Parathyroid adenoma (tissue), 2 donors: ENCODE results near the gene CTNNAL1.

Experiments used
- H2AFZ ChIP-seq: fragments of 300-600 bp; sonication (generic); one replicate; pipeline ENCODE4 v1.7.0; 2017; ENCODE audit warnings: antibody characterized with exemption, mild to moderate bottlenecking
- H3K27ac ChIP-seq: fragments of 300-600 bp; sonication (generic); one replicate; pipeline ENCODE4 v1.7.0; 2017
- H3K27me3 ChIP-seq: fragments of 300-600 bp; sonication (generic); one replicate; pipeline ENCODE4 v1.7.0; 2017; ENCODE audit warnings: low read length; ENCODE audit not compliant: control insufficient read depth, insufficient read depth
- H3K36me3 ChIP-seq: fragments of 300-600 bp; sonication (generic); one replicate; pipeline ENCODE4 v1.7.0; 2017; ENCODE audit warnings: low read length; ENCODE audit not compliant: control insufficient read depth, insufficient read depth
- H3K4me1 ChIP-seq: fragments of 300-600 bp; sonication (generic); one replicate; pipeline ENCODE4 v1.7.0; 2017; ENCODE audit warnings: control low read depth
- H3K4me2 ChIP-seq: fragments of 300-600 bp; sonication (generic); one replicate; pipeline ENCODE4 v1.7.0; 2017; ENCODE audit warnings: low read length
- H3K4me3 ChIP-seq: fragments of 300-600 bp; sonication (generic); one replicate; pipeline ENCODE4 v1.7.0; 2017; ENCODE audit warnings: low read depth, low read length
- H3K79me2 ChIP-seq: fragments of 300-600 bp; sonication (generic); one replicate; pipeline ENCODE4 v1.7.0; 2017; ENCODE audit warnings: control low read depth
- H3K9ac ChIP-seq: fragments of 300-600 bp; sonication (generic); one replicate; pipeline ENCODE4 v1.7.0; 2017; ENCODE audit warnings: mild to moderate bottlenecking
- H3K9me3 ChIP-seq: fragments of 300-600 bp; sonication (generic); one replicate; pipeline ENCODE4 v1.7.0; 2017; ENCODE audit warnings: low read length; ENCODE audit not compliant: control insufficient read depth
- TF ChIP-seq, protein P1 (sequence below): fragments of 300-600 bp; sonication (generic); IDR thresholded peaks from one replicate; pipeline ENCODE4 v1.7.0; 2017; ENCODE audit warnings: antibody characterized with exemption, mild to moderate bottlenecking
- donor health status: primary hyperparathyroidism.

The CTNNAL1 gene

GRCh38 chr9:109030426-109030825 lies 17.1 kb upstream of the CTNNAL1 start:
- Histone ChIP-seq H3K27me3 (no peaks in the 10 kb centered on the region), H3K36me3 (no peaks in the 10 kb centered on the region), H3K4me3 (no peak overlapping the region), H3K9me3 (no peaks in the 10 kb centered on the region), H3K79me2 (no peaks in the 10 kb centered on the region), H2AFZ (no peak overlapping the region), H3K4me2 (no peak overlapping the region), H3K4me1 (no peaks in the 10 kb centered on the region), H3K27ac (no peak overlapping the region), H3K9ac (no peak overlapping the region)
- TF ChIP-seq, protein P1, sequence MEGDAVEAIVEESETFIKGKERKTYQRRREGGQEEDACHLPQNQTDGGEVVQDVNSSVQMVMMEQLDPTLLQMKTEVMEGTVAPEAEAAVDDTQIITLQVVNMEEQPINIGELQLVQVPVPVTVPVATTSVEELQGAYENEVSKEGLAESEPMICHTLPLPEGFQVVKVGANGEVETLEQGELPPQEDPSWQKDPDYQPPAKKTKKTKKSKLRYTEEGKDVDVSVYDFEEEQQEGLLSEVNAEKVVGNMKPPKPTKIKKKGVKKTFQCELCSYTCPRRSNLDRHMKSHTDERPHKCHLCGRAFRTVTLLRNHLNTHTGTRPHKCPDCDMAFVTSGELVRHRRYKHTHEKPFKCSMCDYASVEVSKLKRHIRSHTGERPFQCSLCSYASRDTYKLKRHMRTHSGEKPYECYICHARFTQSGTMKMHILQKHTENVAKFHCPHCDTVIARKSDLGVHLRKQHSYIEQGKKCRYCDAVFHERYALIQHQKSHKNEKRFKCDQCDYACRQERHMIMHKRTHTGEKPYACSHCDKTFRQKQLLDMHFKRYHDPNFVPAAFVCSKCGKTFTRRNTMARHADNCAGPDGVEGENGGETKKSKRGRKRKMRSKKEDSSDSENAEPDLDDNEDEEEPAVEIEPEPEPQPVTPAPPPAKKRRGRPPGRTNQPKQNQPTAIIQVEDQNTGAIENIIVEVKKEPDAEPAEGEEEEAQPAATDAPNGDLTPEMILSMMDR: no peak

DNA sequence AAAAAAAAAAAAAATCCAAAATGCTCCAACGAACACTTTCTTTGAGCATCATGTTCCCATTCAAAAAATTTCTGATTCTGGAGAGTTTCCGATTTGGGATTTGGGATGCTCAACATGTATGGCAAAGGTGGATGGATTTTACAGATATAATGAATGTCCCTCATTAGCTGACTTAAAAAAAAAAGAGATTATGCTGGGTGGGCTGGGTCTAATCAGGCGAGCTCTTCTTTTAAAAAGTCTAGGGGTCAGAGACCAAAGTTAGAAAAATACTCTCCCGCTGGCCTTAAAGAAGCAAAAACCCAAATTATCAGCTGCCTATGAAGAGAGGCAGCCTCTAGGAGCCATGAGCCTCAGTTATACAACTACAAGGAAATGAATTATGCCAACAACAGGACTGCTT lies 15.2 kb upstream of the CTNNAL1 start:
- H3K36me3 ChIP-seq: no peaks in the 10 kb centered on the region
- no peak overlapping the region for H3K4me3 ChIP-seq
- no peak overlapping the region for H2AFZ ChIP-seq
- no peaks in the 10 kb centered on the region for H3K9me3 ChIP-seq
- no peaks in the 10 kb centered on the region for H3K79me2 ChIP-seq
- TF ChIP-seq, protein P1: no peak
- no peaks in the 10 kb centered on the region for H3K4me1 ChIP-seq
- no peak overlapping the region for H3K27ac ChIP-seq
- no peak overlapping the region for H3K9ac ChIP-seq
- H3K4me2 ChIP-seq: no peak overlapping the region
- no peaks in the 10 kb centered on the region for H3K27me3 ChIP-seq

DNA sequence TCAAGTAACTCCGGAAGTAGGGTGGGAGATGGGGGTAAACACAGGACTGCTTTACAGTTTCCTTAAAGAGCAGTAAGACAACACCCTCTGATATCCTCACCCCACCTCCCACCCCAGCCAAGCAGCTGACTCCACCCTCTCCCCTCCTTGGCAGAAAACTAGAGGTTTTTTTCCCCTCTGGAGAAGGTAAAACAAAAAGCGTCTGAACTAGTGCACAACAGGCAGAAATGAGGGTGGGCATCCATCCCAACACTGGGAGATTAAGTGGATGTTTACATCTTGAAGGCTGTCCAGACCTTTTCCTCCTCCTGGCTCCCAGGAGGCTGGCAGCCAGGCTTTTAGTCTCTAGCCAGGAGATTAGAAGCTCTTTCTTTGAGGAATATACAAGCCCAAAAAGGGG lies 13.9 kb upstream of the CTNNAL1 start:
- TF ChIP-seq, protein P1: no peak
- H3K36me3 ChIP-seq: no peaks in the 10 kb centered on the region
- H3K4me3 ChIP-seq: no peak overlapping the region
- H3K4me1 ChIP-seq: peaks cover 3% of the 10 kb centered on the region
- no peaks in the 10 kb centered on the region for H3K79me2 ChIP-seq
- no peak overlapping the region for H3K27ac ChIP-seq
- H3K4me2 ChIP-seq: no peak overlapping the region
- H3K9ac ChIP-seq: no peak overlapping the region
- no peaks in the 10 kb centered on the region for H3K27me3 ChIP-seq
- no peaks in the 10 kb centered on the region for H3K9me3 ChIP-seq
- no peak overlapping the region for H2AFZ ChIP-seq

DNA sequence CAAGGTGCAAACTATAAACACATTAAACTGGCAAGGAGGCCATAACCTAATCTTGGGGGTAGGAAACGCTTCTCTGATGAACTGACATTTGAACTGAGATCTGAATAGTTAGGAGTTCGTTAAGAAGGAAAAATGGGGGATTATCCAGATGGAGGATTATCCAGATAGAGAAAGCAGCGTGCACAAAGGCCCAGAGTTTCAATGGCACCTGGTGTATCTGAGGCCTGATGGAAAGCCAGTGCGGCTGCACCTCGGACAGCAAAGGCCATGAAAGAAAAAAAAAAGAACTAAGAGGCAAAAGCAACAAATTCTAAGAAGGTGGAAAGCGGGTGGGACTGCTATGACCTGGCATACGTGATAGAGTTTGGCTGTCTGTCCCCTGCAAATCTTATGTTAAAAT lies 13.0 kb upstream of the CTNNAL1 start:
- no peak overlapping the region for H2AFZ ChIP-seq
- H3K36me3 ChIP-seq: no peaks in the 10 kb centered on the region
- no peak overlapping the region for H3K4me3 ChIP-seq
- no peaks in the 10 kb centered on the region for H3K27me3 ChIP-seq
- no peak overlapping the region for H3K27ac ChIP-seq
- no peaks in the 10 kb centered on the region for H3K9me3 ChIP-seq
- no peak overlapping the region for H3K9ac ChIP-seq
- peaks cover 3% of the 10 kb centered on the region for H3K4me1 ChIP-seq
- TF ChIP-seq, protein P1: no peak
- H3K79me2 ChIP-seq: no peaks in the 10 kb centered on the region
- no peak overlapping the region for H3K4me2 ChIP-seq

DNA sequence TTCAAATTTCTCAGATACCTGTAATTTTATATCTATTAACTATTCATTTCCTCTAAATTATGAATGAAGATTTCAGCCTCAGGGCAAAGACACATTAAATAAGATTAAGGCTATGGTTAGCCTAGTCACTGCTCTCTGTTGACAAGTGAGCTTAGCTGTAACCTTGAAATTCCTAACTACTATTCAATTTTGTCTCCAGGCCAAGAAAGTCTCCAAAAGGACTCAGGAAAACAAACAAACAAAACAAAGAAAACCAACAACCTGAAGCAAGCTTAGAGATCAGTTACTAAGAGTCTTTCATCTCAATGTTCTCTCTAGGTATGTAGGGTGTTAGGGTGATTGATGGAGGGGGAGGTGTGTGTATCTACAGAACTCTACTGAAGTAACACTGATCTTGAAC lies 9.6 kb upstream of the CTNNAL1 start:
- Histone ChIP-seq H3K4me1 (peaks cover 3% of the 10 kb centered on the region), H3K27ac (no peak overlapping the region), H3K36me3 (no peaks in the 10 kb centered on the region), H3K4me3 (no peak overlapping the region), H3K9ac (no peak overlapping the region), H3K4me2 (no peak overlapping the region), H2AFZ (no peak overlapping the region), H3K9me3 (no peaks in the 10 kb centered on the region), H3K79me2 (no peaks in the 10 kb centered on the region), H3K27me3 (no peaks in the 10 kb centered on the region)
- TF ChIP-seq, protein P1: no peak
